HG03159 (cell line): ENCODE measurements around the gene SCAANT1.

Experiments used
- ATAC-seq: cut with Tn5 transposase; IDR thresholded peaks from one replicate; pipeline ENCODE4 v1.9.1; 2021; ENCODE audit warnings: mild to moderate bottlenecking, moderate library complexity; ENCODE audit not compliant: unreplicated experiment

Gene SCAANT1

DNA sequence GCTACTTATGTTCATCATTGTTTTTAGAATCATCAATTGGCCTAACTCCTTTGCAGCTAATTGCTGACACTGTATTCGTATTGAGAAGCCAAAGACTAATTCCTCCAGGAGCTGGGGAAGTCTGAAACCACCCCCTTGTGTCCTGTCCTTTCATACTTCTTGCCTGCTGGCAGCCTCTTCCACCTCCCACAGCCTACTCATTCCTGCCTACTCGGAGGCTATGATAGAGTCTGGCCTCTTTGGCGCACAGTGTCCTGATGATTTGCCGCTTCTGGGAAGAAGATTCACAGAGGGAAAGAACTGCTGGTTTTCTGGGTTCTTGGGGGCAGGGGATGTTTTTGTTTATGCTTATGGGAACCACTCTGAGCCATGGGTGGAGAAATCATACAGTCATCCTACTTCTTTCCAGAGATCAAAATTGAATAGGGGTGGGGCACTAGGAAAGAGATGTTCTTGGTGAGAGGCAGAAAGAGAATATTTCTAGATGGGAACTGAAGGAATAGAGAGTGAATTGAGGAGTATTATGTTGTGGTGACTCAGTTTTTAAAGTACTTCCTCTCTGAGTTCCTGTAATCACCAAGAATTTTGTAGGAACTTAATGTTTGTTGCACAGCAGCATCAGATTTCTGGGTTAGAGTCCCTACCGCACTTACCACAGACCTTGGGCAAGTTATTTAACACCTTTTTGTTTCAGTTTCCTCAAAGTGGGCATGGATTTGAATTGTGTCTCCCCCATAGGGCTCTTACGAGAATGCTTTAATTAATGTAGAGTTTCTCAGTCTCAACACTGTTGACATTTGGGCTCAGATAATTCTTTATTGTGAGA is 22.1 kb upstream of the SCAANT1 start:
- ATAC-seq = no peak

DNA sequence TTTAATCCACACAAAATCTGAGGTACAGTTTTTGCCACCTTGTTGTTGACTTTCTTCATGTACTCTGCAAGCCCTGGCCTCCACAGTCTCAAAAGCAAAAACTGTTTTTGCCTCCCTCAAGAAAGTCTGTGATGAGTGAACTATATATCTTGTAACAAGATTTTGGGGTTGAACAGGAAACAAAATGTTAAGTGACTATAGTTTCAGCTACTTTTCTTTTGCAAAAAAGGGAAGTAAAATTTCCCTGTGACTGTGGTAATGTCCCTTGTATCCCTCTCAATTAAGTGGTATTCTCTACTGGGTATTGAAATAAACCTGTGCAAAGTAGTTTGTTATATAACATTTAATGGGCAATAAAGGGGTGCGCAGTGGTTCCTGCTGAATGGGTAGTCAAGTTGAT is 21.3 kb upstream of the SCAANT1 start:
- peak; percentile 61 for ATAC-seq

DNA sequence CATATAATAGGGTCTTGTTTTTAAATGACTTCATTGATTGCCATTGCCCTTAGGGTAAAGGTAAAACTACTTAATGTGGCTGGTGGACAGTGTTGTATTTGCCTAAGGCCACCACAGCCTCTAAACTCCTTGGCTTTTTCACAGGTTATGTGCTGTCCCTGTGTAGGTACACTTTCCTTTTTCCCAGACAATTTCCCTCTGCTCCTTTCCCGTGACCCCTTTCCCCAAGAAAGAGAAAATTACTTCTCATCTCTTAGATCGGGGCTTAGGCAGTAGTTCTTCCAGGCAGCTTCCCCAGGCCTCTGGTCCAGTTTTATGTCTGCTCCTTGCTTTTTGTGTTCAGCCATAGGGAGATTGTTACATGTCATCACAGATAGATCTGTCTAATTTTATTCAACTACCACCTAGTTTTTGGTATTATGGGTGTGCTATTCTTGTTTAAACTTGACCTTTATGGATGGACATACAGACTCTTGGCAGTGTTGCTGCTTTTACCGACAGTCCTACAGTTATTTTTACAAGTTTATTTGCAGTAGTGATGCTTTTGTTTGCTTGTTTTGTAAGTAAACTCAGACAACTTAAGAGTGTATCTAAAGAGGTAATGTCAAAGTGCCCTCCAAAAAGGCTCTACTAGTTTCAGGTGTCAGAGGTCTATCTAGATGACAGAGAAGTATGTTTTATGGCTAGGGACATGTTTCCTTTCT is 20.5 kb upstream of the SCAANT1 start:
- ATAC-seq = no peak

DNA sequence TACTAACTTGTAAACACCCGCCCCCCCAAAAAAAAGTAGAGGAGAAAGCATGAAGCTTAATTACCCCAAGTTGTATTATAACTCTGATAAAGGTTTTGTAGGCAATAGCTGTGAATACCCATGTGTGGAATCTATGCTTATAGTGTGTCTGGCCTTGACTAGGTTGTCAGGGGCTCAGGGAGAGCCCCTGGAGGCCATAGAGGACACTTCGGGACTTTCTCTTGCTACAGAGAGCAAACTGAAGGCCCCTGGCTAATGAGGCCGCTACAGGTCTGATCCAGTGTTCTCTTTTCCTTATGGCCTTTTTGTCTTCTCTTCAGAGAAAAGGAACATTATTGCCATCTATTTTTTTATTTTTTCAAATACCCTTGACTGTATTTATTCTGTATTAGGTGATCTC is 19.1 kb upstream of the SCAANT1 start:
- ATAC-seq = no peak

DNA sequence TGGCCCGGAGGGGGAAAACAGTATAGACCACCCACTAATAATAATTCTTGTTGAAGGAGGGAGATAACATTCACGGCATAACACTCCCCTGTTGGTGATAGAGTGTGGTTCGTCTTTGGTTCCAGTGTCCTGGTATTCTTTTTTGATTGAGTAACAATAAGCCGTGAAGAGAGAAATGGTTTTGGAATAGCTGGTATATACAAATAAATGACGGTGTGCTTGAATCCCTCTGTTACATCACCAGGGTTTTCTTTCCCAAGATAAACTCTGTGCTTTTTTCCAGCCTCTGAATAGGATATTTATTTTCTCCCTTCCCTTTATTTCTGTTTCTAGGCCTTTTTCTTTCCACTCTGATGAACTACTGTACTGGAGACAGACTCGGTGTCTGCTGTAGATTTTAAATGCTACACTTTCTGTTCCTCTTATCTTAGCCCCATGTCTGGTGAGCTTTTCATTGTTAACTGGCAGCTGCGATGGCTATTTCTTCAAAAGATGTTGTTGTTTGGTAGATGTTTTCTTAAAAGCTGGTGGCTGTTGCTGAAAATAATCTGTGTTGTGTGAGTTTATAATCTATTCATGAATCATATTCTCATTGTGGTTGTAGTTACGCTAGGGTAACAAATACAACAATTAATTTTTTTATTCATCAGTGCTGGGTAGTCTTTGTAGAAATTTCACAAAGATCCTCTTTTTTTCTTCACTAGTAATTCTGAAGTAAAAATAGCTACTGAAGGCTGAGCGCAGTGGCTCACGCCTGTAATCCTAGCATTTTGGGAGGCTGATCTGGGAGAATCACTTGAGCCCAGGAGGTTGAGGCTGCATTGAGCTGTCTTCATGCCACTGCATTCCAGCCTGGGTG is 15.5 kb upstream of the SCAANT1 start:
- peak; percentile 81 for ATAC-seq

DNA sequence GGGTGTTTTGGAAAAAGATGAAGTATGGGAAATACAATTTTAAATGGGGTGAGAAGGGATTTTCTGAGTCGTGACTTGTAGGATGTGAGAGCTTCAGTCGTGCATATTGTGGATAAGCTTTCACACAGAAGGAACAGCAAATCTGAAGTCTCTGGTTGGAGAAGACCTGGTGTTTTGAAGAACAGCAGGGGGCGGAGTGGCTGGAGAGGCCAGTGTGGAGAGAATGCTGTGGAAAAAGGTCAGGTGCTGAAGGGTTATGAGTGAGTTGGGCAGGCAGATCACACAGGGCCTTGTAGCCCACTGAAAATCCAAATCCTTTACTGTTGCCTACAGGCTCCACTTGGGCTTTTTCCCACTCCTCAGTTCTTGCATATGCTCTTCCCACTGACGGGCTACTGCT is 14.1 kb upstream of the SCAANT1 start:
- ATAC-seq = no peak

DNA sequence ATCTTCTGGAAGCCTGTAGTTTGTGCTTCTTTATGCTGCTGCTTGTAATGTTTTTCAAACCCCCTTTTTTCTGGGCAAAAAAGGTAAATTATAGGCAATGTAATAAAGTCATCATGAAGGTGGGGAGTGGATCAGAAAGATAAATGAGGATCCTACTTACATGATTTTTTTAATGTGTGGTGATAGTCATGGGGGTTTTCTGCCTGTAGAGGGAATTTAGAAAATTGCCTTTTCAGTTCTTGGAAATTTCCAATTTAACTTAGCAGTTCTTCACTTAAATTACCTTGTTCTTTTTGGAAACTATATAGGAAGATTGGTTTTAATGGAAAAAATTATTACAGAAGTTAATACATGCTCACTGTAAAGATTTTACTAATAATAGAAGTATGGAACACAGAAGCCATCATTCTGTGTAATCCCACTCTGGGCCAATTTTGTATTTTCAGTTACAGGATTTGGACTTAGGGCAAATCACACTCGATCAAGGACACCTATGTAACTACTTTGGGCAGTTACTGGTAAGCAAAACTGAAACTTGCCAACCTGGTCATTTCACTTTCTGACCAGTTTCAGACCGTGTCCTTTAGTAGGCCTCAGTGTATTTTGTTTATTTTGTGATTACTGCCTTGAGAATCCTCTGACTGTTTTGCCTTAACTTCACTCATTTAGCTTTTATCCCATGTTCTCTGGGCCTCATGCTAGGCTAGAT is 10.5 kb upstream of the SCAANT1 start:
- ATAC-seq = no peak

DNA sequence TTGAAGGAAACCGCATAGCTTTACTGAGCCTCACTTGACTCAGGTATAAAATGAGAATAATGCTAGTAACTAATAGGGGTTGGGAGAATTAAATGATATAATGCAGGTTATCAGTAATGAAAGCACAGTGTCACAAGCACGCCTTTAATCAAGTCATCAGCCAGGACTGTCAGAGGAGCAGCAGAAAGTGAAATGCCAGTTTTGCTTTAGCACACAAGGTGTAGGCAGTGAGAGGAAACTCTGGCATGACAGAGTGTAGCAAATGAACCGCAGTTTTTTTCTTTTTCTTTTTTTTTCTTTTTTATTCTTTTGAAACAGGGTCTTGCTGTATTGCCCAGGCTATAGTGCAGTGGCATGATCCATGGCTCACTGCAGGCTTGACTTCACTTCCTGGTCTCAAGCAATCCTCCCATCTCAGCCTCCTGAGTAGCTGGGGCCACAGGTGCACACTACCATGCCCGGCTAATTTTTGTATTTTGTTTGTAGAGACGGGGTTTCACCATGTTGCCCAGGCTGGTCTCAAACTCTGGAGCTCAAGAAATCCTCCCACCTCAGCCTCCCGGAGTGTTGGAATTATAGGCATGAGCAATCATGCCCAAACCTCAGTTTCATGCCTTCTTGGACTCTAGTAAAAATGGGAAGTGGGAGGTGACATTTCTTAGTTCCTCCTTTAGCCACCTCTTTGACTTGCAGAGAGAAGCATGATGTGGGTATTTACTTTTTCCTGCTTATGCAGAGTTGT is 9.7 kb upstream of the SCAANT1 start:
- peak; percentile 81 for ATAC-seq

DNA sequence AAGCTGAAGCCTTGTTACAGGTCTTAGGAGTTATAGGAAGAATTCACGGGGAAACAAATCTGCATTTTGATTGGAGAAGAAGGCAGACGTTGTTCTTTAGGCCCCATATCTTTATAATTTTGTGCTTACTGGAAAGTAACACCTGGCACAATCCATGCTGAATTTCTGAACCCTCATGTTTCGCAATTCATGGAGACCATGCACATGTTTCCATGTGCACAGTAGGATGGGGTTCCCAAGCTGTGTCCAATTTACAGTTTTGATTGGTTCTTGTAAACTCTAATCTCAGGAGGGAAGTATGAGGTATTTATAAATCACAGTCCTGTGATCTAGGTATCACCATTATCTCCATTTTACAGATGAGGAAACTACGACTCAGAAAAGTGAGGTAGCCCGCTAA is 7.8 kb upstream of the SCAANT1 start:
- no peak for ATAC-seq

DNA sequence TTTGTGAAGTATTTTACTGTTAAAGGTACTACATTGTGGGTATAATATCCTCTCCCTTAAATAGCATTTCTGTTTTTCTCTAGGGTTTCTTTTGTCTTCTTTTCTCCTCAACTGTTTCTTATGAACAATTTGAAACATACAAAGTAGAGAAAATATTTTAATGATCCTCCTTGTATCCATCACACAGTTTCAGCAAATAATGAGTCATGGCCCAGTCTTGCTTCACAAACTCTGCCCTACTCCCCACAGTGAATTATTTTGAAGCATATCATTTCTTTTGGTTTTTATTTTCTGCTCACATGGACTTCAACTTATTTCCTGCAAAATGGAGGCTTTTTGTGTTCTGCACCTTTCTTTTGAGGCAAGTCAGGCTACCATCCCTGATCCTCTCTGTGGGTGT is 6.1 kb upstream of the SCAANT1 start:
- ATAC-seq = no peak

DNA sequence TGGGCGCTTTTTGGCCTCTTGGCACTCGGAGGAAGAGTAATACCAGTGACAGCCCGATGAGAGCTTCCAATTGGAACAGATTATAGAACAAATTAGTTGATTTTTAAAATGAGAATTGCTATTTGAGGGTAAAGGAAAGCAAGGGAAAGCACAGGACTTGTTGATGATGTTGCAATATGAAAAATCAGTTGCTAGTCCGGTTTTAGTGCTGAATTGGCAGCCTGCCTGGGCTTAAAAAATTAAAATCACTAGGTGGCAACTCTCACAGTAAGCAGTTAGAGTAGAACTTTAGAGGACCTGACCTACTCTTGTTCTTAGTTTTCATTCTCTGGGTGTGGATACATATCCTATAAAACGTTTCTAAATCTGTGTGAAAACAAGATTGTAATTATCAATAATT is 2.1 kb upstream of the SCAANT1 start:
- no peak for ATAC-seq

DNA sequence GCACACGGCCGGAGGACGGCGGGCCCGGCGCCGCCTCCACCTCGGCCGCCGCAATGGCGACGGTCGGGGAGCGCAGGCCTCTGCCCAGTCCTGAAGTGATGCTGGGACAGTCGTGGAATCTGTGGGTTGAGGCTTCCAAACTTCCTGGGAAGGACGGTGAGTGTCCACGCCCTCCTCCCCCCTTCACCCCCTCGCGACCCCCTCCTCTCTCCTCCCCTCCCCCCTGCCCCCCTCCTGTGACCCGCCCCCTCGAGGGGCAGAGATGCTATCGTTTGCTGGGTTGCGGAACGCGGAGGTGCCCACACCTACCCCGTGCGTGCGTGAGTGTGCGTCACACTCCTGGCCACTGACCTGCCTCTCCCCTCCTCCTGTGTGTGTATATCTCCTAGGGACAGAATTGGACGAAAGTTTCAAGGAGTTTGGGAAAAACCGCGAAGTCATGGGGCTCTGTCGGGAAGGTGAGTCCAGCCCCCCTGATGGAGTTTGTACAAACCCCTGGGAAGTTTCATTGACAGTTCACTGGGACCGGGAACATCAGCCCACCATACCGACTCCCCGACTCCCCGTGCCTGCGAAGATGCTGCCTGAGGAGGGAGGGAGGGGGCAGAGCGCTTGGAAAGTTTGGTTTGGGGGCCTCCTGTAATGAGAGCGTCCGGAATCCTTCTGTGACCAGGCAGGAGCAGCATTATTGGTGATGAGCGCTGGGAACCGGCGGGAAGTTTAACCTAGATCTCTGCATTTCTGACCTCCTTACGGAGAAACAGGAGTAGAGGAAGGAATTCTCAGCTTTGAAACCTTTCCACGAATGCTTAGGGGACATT is 795 bp upstream of the SCAANT1 start:
- ATAC-seq = peak; percentile 6

DNA sequence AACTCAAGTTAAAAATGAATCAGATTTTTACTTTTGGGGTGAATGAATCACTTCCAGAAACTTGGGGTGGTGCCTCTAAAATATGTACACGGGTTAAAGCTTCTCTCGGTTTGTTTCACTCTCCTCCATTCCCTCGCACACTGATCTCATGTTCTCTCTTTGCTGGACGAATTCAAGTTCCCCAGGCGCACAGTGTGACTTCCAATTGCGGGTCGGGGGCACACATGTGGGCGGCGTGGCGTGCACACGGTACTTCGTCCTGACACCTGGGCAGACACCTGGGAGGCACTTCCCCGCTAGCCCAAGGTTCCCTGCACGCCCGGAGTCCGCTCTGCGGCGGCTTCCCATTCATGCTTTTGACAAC is 692 bp downstream of the SCAANT1 start:
- peak; percentile 23 for ATAC-seq

DNA sequence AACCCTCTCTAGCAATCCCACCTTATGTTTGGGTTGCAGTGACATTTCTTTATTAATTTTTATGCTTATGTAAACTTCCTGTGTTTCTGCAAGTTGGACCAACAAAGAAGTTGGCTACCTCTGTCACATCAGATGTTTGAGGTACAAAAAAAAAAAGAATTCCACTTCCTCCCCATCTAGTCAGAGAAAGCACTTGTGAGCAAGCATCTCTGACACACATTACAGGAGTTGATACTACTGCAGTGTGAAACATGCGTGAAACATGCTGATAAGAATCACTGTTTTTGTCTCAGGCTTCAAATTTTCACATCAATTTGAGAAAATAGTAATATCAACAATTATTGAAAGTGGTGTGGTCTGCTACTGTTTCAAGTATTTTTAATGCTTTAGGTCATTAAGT is 1.3 kb downstream of the SCAANT1 start:
- no peak for ATAC-seq

DNA sequence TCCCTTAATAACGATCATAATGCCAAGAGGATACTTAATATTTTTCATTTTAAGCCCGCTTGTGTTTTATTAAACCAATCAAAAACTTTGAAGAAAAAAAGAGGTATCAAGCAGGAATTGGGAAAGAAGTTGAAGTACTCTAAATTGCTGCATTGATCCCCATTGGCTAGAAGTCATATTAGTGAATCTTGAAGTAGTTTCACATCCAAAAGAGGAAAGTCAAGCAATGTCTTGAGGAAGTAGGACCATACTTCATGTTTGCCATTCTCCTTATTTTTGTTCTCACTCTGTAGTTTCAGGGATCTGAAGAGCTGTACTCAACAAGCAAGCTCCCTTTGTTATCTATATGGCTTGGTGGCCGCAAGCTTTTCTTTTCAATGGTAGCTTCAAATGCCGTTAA is 2.2 kb downstream of the SCAANT1 start:
- ATAC-seq = no peak

DNA sequence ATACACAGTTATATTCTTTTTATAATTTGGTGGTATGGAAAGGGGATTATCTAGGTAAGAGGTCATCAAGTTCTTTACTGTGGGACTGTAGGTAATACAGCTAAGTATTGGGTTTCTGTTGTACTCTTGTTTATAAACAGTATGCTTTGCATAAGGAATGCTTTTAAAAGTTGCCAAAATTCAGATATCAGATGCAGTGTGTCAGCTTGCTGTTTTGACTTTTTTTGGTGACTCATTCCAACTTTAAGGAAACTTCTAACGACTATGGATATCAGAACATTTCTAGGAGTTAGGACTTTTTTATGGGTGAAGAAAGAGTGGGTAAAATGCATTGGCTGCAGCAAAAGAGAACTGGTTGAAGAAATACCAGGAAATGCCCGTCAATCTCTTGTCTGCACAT is 2.8 kb downstream of the SCAANT1 start:
- no peak for ATAC-seq

DNA sequence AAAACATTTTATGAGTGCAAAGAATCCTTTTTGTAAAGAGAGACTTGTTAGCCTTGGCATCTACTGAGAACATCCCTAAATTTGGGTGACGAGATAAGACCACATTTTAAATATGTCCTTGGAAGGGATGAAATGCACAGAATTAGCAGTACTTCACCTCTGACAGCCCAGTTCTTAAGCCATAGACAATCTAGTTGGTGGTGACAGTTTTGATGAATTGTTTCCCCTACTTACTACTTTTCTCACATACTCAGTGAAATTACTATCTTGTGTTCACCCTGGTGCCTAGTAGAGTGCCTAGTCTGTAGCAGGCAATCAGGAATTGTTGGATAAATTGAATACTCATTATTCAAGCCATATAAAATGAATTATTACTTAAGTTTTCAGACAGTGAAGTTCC is 3.4 kb downstream of the SCAANT1 start:
- ATAC-seq = no peak

DNA sequence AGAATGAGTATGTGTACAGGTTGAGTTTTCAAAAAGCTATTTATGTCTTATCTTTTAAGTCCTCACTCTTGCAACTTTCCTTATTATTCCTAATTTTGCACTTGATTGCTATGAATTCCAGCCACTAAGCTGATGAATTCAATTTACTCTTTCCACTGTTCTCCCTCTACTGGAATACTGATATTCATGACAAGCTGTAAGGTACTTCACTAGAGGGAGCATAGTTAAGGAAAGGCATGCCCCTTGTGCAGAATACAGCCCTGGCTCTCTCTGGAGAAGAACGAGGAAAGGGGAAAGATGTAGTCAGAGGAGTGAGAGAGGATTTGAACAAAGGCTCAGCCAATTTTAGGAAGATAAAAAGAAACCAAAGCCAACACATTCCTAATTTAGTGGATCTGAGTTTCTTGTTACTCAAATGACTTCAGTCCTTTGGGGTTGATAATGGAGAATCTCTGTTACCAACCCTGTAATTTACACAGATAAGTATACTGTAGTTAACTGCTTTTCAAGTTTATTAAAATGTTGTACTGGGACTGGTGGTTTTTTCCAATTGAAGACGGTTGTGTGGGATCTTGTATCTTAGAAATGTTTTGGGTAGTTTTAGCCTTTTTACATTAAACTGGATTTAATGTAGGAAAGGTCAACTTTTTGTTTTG is 4.0 kb downstream of the SCAANT1 start:
- ATAC-seq = no peak
